Activated gamma-delta T cell treated with anti-CD3 and anti-CD28 coated beads, Interleukin-2, amount 50 U/mL, for 16 hours (primary cell): ENCODE results near the gene OR56A5.
"Not testable (repeated sequence)": the region's sequence is repeated elsewhere in the genome, so short reads cannot be mapped to it uniquely, and the experiment has no call there.

Experiments
- DNase-seq: peaks from one replicate; pipeline ENCODE4 v3.0.0-alpha.2; 2020; ENCODE audit warnings: low read depth

The OR56A5 gene

GRCh38 chr11:5968394-5968793 is at the start of gene OR56A5:
TSS of gene OR56A5 (minus strand) at chr11:5968494. CDS start at chr11:5968494, 0 bp downstream.
- DNase-seq = no peak

- DNase-seq = no peak
Observed at GRCh38 chr11:6013042-6013441, 44.7 kb upstream of the OR56A5 start.

- no peak for DNase-seq
Observed at GRCh38 chr11:6012035-6012668, 43.9 kb upstream of the OR56A5 start.

- DNase-seq = no peak
Observed at GRCh38 chr11:6006846-6007245, 38.6 kb upstream of the OR56A5 start, which contains the start of gene OR56A4. TSS of gene OR56A4 (minus strand) at chr11:6006946. CDS start at chr11:6002992, 3,954 bp downstream.

GRCh38 chr11:6006395-6006794 is 38.1 kb upstream of the OR56A5 start:
- DNase-seq = no peak

GRCh38 chr11:6002202-6002699 is 34.0 kb upstream of the OR56A5 start:
- DNase-seq = no peak

- no peak for DNase-seq
Observed at GRCh38 chr11:5994791-5995190, 26.5 kb upstream of the OR56A5 start.

- DNase-seq = no peak
Observed at GRCh38 chr11:5992604-5993251, 24.4 kb upstream of the OR56A5 start.

- DNase-seq = no peak
Observed at GRCh38 chr11:5992150-5992549, 23.9 kb upstream of the OR56A5 start.

- no peak for DNase-seq
Observed at GRCh38 chr11:5989203-5989602, 20.9 kb upstream of the OR56A5 start.

GRCh38 chr11:5986885-5987284 is 18.6 kb upstream of the OR56A5 start, which contains the start of gene OR52L1:
TSS of gene OR52L1 (minus strand) at chr11:5986985. CDS start at chr11:5986930, 55 bp downstream.
- DNase-seq = no peak

- DNase-seq = no peak
Observed at GRCh38 chr11:5983443-5983842, 15.1 kb upstream of the OR56A5 start.

GRCh38 chr11:5973530-5973929 is 5.2 kb upstream of the OR56A5 start:
- DNase-seq = no peak

- no peak for DNase-seq
Observed at GRCh38 chr11:5967708-5968107, 586 bp downstream of the OR56A5 start.

- no peak for DNase-seq
Observed at GRCh38 chr11:5966958-5967357, 1.3 kb downstream of the OR56A5 start.

- not testable (repeated sequence) for DNase-seq
Observed at GRCh38 chr11:5960704-5961320, 7.5 kb downstream of the OR56A5 start.

GRCh38 chr11:5955586-5955985 is 12.7 kb downstream of the OR56A5 start:
- DNase-seq = no peak

GRCh38 chr11:5941951-5942350 is 26.3 kb downstream of the OR56A5 start, which contains the start of gene OR56A3:
TSS of gene OR56A3 (plus strand) at chr11:5942251. CDS start at chr11:5947347, 5,096 bp downstream.
- DNase-seq = no peak

GRCh38 chr11:5940748-5941147 is 27.5 kb downstream of the OR56A5 start:
- DNase-seq = no peak

GRCh38 chr11:5938603-5938965 is 29.7 kb downstream of the OR56A5 start:
- DNase-seq = no peak

GRCh38 chr11:5937868-5938602 is 30.3 kb downstream of the OR56A5 start:
- no peak for DNase-seq

GRCh38 chr11:5933116-5933515 is 35.2 kb downstream of the OR56A5 start:
- no peak for DNase-seq
